Left kidney (tissue), 2 donors: Measurements from ENCODE around the gene ADPRHL1. TPM values are rescaled to one million over a fixed set of nuclear protein-coding genes. Genes with fewer than 3 reads are reported as not detected.
"Not testable (repeated sequence)": the region's sequence is repeated elsewhere in the genome, so short reads cannot be mapped to it uniquely, and the experiment has no call there.

Source experiments
- DNase-seq: peaks from one replicate; pipeline ENCODE4 v3.0.0-alpha.2; 2013
- polyA plus RNA-seq: library from polyadenylated mRNA; unstranded; fragments of 120-200 nt; gene quantifications from one replicate; pipeline ENCODE4 v1.2.1, GENCODE V29; 2013; ENCODE audit not compliant: insufficient read length

Gene ADPRHL1
- polyA plus RNA-seq, 1 donor = 5.2 TPM

DNA sequence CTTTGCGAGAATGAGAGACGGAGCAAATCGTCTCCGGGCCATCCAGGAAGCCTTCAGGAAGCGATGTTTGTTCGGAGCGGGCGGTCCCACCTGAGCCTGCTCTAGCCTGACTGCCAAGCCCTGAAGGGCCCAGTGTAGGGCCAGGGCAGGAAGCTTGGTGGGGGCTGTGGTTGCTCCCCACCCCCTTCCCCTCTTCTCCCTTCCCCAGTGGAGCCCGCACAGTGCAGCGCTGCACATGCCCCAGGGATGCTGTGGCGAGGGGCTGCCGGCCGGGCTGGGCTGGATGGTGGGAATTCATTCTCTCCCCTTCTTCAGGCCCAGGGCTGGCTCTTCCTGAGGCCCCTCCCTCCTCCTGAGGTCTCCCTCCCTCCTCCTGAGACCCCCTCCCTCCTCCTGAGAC lies 82.2 kb downstream of the ADPRHL1 start:
- no peak for DNase-seq

GRCh38 chr13:113369881-113370280 lies 83.4 kb downstream of the ADPRHL1 start:
- DNase-seq = no peak

GRCh38 chr13:113369189-113369588 lies 84.1 kb downstream of the ADPRHL1 start:
- DNase-seq = no peak

DNA sequence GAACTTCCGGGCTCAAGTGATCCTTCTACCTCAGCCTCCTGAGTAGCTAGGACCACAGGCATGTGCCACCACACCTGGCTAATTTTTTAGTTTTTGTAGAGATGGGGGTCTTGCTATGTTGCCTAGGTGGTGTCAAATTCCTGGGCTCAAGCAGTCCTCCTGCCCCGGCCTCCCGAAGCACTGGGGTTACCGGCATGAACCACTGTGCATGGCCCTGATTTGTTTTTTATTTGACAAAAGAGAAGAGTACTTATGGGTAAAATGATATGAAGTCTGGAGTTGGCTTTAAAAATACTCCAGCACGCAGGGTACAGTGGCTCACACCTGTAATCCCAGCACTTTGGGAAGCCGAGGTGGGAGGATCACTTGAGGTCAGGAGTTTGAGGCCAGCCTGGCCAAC lies 84.9 kb downstream of the ADPRHL1 start:
- not testable (repeated sequence) for DNase-seq

GRCh38 chr13:113367771-113368170 lies 85.5 kb downstream of the ADPRHL1 start:
- no peak for DNase-seq

GRCh38 chr13:113367020-113367560 lies 86.2 kb downstream of the ADPRHL1 start:
- DNase-seq = no peak

DNA sequence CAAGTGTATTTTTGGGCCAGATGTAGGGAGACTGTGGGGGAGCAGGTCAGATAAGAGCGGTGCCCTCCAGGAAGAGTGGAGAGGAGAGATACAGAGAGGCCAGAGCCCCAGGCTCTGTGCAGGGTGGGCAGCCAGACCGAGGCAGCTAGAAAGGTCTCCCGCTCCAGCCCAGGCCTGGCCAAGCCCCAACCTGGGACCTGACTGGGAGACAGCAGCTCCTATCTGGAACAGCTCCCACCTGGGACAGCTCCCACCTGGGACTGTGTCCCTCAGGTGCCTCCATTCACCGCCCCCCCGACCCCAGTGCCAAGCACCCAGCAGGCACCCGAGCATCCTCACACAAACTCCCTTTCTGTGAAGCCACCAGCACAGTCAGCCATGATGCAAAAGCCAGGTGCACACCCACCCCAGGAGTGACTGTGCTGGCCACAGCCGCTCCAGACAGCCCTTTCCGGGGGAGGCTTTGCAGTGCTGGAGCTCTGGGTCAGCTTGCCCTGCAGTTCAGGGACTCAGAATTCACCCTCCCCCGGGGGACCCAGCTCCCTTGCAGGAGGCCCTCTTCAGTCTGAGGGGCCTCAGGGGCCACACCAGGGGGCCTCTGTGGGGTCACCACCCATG lies 87.2 kb downstream of the ADPRHL1 start:
- DNase-seq = no peak

GRCh38 chr13:113365583-113365970 lies 87.7 kb downstream of the ADPRHL1 start:
- no peak for DNase-seq

- DNase-seq = no peak
Measured at GRCh38 chr13:113364901-113365582, 88.2 kb downstream of the ADPRHL1 start.

GRCh38 chr13:113364311-113364889 lies 88.9 kb downstream of the ADPRHL1 start:
- no peak for DNase-seq

GRCh38 chr13:113361406-113361805 lies 91.9 kb downstream of the ADPRHL1 start:
- DNase-seq = no peak

- DNase-seq = no peak
Measured at GRCh38 chr13:113360446-113360845, 92.8 kb downstream of the ADPRHL1 start.

DNA sequence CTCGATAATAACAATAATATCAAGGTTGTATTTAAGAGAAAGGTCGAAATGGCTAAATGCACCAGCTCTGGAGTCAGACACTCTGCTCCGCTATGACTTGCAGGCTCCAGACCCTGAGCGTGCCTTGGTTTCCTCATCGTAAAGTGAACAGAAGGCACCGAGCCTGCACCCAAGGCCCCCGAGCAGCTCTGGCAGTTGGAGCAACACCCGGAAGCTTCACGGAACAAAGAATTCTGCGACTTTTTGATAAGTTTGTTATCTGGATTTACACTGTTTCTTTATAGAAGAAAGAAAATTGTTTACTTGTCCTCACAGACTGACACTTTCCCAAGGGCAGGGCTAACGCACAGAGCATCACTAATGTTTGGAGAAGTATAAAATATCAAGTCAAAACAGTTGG lies 93.7 kb downstream of the ADPRHL1 start:
- no peak for DNase-seq

DNA sequence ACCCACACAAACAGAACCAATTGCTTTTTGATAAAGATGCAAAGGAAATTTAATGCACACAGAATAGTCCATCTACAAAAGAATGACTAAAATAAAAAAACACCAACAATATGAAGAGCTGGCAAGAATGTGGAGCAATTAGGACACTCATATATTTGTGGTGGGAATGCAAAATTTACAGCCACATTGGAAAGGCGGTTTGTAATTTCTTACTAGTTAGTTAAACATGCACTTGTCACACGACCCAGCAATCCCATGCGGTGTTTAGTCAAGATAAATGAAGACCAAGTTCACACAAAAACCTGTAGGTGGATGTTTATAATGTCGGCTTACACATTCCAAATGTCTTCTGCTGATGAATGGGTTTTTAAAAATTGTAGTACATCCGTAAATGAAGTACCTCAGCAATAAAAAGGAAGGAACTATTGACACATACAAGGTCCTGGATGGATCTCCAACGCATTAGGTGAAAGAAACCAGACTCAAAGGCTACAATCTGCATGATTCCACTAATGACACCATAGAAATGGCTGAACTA lies 94.6 kb downstream of the ADPRHL1 start:
- no peak for DNase-seq

DNA sequence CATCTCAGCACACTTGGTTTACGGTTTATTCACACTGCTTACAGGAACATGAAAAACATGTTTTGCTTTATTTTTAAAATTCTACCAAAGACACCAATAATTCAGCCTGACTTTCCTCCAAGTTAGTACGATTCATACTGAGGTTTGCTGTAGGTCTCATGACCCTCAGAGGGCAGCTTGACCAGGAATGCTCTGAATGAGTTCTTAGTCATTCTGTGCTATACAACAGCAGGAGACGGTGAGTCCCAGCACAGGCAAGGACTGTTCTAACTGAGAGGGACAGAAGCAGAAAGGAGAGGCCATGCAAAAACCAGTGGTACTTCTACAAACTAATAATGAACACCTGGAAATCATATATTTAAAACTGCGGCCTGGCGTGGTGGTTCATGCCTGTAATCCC lies 95.8 kb downstream of the ADPRHL1 start:
- DNase-seq = no peak

- DNase-seq = no peak
Measured at GRCh38 chr13:113356596-113356995, 96.7 kb downstream of the ADPRHL1 start.

GRCh38 chr13:113355621-113356020 lies 97.7 kb downstream of the ADPRHL1 start:
- DNase-seq = no peak

- DNase-seq = no peak
Measured at GRCh38 chr13:113354831-113355610, 98.3 kb downstream of the ADPRHL1 start.

- no peak for DNase-seq
Measured at GRCh38 chr13:113353254-113353653, 100.0 kb downstream of the ADPRHL1 start.

DNA sequence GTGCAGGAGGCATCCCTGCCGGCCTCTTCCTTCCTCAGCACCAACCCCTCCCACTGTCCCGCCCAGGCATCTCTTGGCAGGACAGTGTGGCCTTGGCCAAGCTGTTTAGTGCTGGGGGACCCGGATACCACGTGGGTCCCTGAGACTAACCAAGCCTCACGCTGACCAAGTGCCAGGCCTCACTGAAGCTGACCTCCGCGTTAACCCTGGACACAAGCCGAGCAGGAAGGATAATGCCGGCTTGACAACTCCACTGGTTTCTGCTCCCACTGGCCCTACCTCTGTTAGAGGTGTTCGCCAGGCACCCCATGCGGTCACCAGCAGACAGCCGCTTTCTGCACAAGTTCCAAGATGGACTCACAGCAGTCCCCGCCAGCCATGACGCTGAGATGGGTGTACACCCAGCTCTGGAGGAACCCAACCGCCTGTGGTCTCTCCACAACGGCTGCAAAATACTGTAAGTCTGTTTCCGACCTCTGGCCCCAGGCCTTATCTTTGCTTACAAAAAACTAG lies 101.7 kb downstream of the ADPRHL1 start:
- DNase-seq = no peak

DNA sequence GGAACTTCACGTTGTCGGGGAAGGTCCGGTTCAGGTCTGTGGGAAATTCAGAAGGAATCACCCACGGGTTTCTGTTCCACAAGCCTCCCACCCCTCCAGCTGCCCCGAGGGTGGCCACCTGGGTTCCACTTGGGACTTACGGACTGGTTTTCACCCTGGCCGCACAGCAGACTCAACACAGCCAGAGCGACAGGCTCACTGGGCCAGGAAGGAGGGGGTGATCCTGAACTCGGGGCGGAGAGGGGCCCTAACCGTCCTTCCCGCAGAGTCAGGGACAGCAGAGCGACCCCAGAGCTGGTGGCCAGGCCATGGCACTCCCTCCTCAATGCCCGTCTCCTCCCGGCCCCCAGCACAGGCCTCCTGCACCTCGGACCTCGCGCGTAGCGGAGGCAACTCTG lies 102.4 kb downstream of the ADPRHL1 start:
- no peak for DNase-seq
